GM12891 (cell line): ENCODE results near the gene COX6A2.

Experiments
- DNase-seq: peaks from one replicate; pipeline ENCODE4 v3.0.0; 2011; ENCODE audit warnings: low spot score; ENCODE audit not compliant: insufficient read length
- FAIRE-seq: peaks from 2 replicates; lab custom pipeline; 2011; peaks lifted over from hg19 to GRCh38; lab: Jason Lieb, UNC
- PAX5 ChIP-seq: IDR thresholded peaks from 2 replicates; pipeline ENCODE4 v1.6.1; 2011; ENCODE audit warnings: low read length, moderate library complexity, mild to moderate bottlenecking; ENCODE audit not compliant: insufficient read depth, severe bottlenecking
- POLR2A ChIP-seq: IDR thresholded peaks from 2 replicates; pipeline ENCODE4 v1.6.1; 2011; ENCODE audit warnings: low read depth, low read length, control low read depth
- POLR2AphosphoS5 ChIP-seq: IDR thresholded peaks from 2 replicates; pipeline ENCODE4 v1.6.1; 2011; ENCODE audit warnings: low read depth, low read length, control low read depth
- POU2F2 ChIP-seq: IDR thresholded peaks from 2 replicates; pipeline ENCODE4 v1.6.1; 2011; ENCODE audit warnings: low read depth, mild to moderate bottlenecking, control low read depth, low read length, moderate library complexity
- SPI1 ChIP-seq: IDR thresholded peaks from 2 replicates; pipeline ENCODE4 v1.6.1; 2011; ENCODE audit warnings: low read depth, low read length, control low read depth
- TAF1 ChIP-seq: IDR thresholded peaks from 2 replicates; pipeline ENCODE4 v1.6.1; 2011; ENCODE audit warnings: low read depth, low read length, control low read depth

COX6A2 gene

GRCh38 chr16:31411024-31411844, 16.9 kb downstream of the COX6A2 start:
- FAIRE-seq (no peak), DNase-seq (no peak)
- no peak for TF ChIP-seq PAX5
- no peak for TF ChIP-seq TAF1
- TF ChIP-seq POLR2A: no peak

DNA sequence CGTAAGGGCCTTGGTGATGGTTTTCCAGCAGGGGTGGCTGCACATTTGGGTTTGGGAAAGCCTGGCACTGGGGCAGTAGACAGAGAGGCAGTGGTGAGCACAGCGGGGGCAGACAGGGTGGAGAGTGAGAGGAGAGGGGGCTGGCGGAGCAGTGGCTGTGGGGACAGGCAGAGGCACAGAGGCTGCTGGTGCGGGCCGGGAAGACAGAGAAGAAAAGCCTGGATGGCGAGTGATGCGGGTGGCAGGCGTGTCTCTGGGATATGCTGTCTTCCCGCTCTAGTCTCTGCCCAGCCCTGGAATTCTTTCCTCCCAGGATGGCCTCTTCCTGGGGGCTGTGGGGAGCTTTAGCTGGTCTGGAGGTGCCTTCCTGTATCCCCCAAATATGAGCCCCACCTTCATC, 18.1 kb downstream of the COX6A2 start:
- TF ChIP-seq TAF1 (no peak), POLR2A (no peak), POLR2AphosphoS5 (no peak), PAX5 (no peak)
- no peak for FAIRE-seq
- no peak for DNase-seq

- TF ChIP-seq POLR2AphosphoS5: no peak
- DNase-seq: no peak
- FAIRE-seq: no peak
Measured at GRCh38 chr16:31409433-31409832, 18.7 kb downstream of the COX6A2 start.

DNA sequence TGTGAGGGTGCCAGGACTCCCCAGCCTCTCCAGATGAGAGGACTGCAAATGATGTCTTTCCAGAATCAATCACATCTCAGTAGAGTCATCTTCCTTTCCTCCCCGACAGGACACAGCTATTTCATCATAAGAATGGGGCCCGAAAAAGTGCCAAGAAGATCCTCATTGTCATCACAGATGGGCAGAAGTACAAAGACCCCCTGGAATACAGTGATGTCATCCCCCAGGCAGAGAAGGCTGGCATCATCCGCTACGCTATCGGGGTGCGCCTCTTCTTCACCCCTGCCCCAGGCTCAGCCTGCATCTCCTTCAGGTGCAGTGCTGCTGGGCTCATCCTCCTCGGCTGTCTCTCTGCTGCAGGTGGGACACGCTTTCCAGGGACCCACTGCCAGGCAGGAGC, 20.8 kb downstream of the COX6A2 start:
- no peak for DNase-seq
- FAIRE-seq: no peak
- no peak for TF ChIP-seq PAX5
- no peak for TF ChIP-seq TAF1
- TF ChIP-seq SPI1: no peak
- TF ChIP-seq POU2F2: no peak
- no peak for TF ChIP-seq POLR2AphosphoS5
- no peak for TF ChIP-seq POLR2A

GRCh38 chr16:31404353-31405064, 23.7 kb downstream of the COX6A2 start:
- FAIRE-seq (no peak), DNase-seq (no peak)
- TF ChIP-seq POLR2AphosphoS5 (no peak), SPI1 (no peak), POLR2A (no peak), PAX5 (no peak), TAF1 (no peak), POU2F2 (no peak)

DNA sequence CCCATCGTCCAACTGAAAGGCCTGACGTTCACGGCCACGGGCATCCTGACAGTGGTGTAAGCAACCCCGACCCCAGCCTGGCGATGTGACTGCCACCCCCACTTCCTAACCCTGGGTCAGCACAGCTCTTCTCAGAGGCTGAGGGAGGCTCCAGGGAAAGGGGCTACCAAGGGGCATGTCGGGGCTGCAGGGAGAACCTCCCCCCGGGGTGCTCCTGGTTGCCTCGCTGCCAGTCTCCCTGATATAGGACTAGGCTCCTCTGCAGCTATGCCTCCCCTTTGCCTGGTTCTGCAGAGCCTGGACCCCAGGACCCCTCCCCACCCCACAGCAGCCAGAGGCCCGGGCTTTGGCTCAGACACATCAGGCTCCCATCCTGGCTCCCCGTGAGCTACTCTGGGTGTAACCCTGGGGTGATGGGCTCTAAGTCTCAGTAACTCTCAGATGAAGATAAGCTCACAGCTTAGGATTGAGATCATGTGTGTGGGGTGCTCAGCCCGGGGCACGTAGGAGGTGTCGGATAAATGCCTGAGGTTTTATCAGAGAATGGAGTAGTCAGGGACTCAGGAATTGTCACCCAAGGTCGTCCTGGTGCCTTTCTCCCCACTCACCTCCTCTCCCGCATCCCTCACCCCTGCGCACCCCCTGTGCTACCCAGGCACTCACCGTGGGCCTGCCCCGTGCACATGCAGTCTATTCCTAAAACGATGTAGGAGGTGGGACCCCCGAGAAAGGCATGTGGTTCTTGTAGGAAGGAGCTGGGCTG, 24.4 kb downstream of the COX6A2 start:
- DNase-seq: no peak
- no peak for TF ChIP-seq POU2F2
- no peak for TF ChIP-seq TAF1
- no peak for TF ChIP-seq POLR2A
- no peak for TF ChIP-seq PAX5
- TF ChIP-seq SPI1: no peak
- TF ChIP-seq POLR2AphosphoS5: no peak
- FAIRE-seq: no peak

DNA sequence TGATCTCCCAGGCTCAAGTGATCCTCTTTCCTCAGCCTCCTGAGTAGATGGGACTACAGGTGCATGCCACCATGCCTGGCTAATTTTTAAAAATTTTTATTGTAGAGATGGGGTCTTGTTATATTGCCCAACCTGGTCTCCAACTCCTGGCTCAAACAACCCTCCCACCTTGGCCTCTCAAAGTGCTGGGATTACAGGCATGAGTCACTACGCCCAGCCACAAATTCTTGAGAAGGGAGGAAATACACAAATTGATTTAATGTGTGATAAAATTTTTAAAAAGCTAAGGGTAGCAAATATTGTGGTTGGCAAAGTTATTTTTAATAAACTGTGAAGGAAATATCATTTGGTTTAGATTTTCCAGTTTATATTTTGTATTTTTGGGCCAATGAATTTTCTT, 25.5 kb downstream of the COX6A2 start:
- FAIRE-seq (no peak), DNase-seq (no peak)
- TF ChIP-seq TAF1 (no peak), PAX5 (no peak), POLR2A (no peak), POLR2AphosphoS5 (no peak), POU2F2 (no peak), SPI1 (no peak)

DNA sequence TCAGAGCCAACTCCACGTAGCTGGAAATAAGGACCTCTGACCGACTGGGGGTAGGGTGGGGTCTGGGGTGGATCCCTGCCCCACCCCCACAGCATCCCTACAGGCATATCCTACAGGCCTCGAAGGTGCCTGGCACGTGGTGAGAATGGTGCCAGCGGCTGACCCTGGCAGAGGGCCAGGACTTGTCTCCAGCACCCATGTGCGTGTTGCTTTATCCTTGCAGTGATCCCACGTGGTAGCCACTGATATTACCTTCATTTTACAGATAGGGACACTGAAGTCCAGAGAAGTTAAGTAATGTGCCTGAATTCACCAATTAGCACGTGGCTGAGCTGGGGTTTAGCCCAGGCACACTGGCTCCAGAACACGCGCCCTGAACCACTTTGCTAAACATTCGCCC, 26.7 kb downstream of the COX6A2 start:
- no peak for DNase-seq
- no peak for FAIRE-seq
- no peak for TF ChIP-seq SPI1
- TF ChIP-seq POU2F2: no peak
- TF ChIP-seq POLR2A: no peak
- no peak for TF ChIP-seq POLR2AphosphoS5
- no peak for TF ChIP-seq PAX5
- no peak for TF ChIP-seq TAF1

DNA sequence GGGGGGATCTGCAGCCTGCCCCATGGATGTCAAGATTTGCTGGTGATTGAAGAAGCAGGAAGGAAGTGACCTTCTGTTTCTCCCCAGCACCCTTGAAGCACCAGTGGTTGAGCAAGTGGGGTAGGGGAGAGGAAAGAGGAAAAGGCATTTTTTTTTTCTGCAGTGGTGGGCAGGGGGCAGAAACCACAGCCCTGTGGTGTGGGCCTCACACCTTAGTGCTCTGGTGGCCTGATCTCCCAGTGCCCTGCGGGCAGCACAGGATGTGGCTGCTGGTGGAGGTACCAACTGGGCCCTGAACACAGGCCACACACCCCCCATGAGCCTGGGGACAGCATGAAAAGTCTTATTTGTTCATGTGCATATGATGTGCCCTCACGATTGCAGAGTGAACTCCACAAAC, 28.0 kb downstream of the COX6A2 start:
- TF ChIP-seq POLR2AphosphoS5 (no peak), SPI1 (no peak), TAF1 (no peak), POU2F2 (no peak), PAX5 (no peak), POLR2A (no peak)
- FAIRE-seq: no peak
- no peak for DNase-seq

- no peak for DNase-seq
- TF ChIP-seq POU2F2: no peak
- no peak for TF ChIP-seq POLR2A
- no peak for TF ChIP-seq SPI1
- no peak for TF ChIP-seq POLR2AphosphoS5
- TF ChIP-seq PAX5: no peak
- TF ChIP-seq TAF1: no peak
- no peak for FAIRE-seq
Measured at GRCh38 chr16:31397701-31398100, 30.5 kb downstream of the COX6A2 start.
